IPS DF 19.7 (cell line): ENCODE results near the gene NANOS3.
"Not testable (repeated sequence)": the region's sequence is repeated elsewhere in the genome, so short reads cannot be mapped to it uniquely, and the experiment has no call there.

Source experiments
- DNase-seq: peaks from one replicate; pipeline ENCODE4 v3.0.0-alpha.2; 2013; ENCODE audit warnings: low read depth, low spot score

Gene NANOS3

DNA sequence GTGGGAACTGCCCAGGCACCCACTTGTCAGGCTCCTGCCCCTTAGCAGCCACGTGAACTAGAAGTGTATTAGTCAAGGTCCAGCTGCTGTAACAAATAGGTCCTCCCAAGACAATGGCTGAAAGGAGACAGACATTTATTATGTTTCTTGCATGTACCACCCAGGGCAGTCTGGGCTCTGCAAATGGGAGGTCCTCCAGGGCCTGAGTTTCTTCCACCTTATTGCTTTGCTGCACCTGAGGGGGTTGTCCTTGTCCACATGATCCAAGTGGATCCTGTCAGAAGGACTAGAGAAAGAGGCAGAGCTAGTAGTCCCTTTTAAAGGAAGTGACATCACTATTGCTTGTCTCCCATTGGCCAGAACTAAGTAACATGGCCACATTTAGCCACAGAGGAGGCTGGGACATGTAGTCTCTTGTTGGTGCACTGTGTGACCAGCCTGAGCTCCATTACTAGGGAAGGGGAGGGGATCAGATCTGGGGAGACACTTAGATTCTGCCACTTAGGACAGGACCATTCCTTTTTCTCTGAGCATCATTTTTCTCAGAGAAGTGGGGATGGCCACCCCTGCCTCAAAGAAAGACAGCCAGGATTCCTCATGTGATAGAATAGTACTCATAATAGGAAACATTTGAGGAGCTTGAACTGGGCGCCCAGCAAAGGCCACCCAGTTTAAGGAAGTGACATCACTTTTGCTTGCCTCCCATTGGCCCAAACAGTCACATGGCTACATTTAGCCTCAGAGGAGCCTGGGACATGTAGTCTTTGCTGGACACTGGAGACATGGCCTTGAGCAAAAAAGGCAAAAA lies 44.2 kb downstream of the NANOS3 start:
- peak; percentile 59 for DNase-seq

- DNase-seq = not testable (repeated sequence)
Observed at GRCh38 chr19:13922118-13922517, 45.2 kb downstream of the NANOS3 start.

GRCh38 chr19:13923194-13923987 lies 46.5 kb downstream of the NANOS3 start:
- DNase-seq = no peak

DNA sequence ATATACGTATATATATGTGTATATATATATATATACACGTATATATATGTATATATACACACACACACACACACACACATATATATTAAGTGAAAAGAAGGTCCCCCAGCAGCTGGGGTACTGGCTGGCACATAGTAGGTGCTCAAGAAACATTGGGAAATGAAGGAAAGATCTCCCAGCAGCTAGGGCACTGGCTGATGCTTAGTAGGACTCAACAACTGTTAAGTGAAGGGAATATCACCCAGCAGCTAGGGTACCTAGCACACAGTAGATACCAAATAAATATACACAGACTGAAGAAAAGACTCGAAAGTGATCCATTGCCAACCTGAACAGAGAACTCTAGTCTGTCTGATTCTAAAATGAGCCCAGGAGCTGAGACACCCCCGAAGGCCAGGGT lies 49.1 kb downstream of the NANOS3 start:
- no peak for DNase-seq

DNA sequence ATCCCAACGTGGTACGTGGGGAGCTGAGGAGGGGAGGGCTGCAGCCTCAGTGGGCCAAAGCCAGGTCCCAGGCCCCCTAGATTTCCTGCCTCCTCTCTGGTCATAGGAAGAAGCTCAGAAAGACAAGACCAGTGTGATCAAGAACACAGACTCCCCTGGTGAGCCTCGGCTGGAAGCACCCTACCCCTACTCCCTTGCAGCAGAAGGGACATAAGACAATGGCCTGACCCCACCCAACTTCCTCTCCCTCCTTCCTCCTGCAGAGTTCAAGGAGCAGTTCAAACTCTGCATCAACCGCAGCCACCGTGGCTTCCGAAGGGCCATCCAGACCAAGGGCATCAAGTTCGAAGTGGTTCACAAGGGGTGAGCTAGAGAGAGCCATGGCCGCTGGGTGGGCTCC lies 49.8 kb downstream of the NANOS3 start:
- no peak for DNase-seq

DNA sequence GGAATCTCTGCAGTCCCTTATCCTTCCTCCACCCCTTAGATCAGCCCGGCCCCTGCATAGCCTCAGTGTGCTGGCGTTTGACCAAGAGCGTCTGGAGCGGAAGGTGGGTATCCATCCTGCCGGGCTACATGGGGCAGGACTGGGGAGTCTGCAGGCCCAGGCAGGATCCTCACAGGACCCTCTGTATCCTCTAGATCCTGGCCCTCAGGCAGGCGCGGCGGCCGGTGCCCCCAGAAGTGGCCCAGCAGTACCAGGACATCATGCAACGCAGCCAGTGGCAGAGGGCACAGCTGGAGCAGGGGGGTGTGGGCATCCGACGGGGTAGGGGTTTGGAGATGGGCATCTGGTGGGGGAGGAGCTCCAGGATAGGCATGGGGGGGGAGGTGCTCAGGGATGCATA lies 52.4 kb downstream of the NANOS3 start:
- no peak for DNase-seq

- no peak for DNase-seq
Observed at GRCh38 chr19:13929956-13930355, 53.0 kb downstream of the NANOS3 start.
